ENCODE measurements around the gene MORN1.

DNA sequence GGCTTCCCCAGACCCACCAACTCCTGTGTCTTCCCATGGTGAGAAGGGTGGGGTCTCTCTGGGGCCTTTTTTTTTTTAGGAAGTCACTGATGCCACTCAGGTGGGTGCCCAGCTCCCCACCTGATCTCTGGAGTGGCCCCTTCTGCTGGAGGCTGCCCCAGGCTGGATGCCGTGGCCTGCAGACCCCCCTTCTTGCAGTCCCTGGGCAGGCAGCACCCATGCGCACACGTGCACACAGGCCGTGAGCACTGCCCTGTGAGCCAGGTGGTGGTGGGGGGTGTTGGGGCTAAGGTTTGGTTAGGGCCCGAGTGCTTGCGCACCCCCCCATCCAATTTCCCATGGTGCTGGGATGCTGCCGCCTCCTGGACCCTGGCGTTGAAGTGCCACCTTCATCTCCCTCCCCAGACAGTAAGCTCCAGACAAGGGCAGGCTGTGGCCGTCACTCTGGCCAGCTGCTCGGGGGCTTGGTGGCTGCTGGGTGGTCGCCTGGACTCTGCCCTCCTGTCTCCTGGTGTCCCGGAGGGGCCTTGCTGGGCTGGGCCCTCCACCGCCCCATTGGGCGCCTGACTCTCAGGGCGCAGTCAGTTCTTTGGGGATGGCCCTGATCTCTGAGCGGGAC lies 112.7 kb downstream of the MORN1 start:
- no peak for TF ChIP-seq POLR2A (IDR thresholded peaks at IDR 0.05; ENCODE audit: low read depth, low read length)
- no peak for TF ChIP-seq POLR2AphosphoS5 (IDR thresholded peaks at IDR 0.05; ENCODE audit: low read depth, low read length)
- no peak for TF ChIP-seq TAF1 (IDR thresholded peaks at IDR 0.05; ENCODE audit: low read depth, low read length)
- TF ChIP-seq PAX5 (IDR thresholded peaks at IDR 0.05; ENCODE audit: insufficient read depth, low read length, severe bottlenecking): no peak
- no peak for TF ChIP-seq SPI1 (IDR thresholded peaks at IDR 0.05; ENCODE audit: low read depth, low read length)

Measured in GM12891 (cell line).